A673 (cell line): ENCODE measurements around the gene PILRB.

Experiments
- EZH2 ChIP-seq: fragments of 200-600 bp; sonication (generic); IDR thresholded peaks from 2 replicates; pipeline ENCODE4 v1.6.1; 2017; ENCODE audit warnings: borderline replicate concordance, low read depth, mild to moderate bottlenecking, mixed read lengths, antibody characterized with exemption, low read length; ENCODE audit not compliant: poor library complexity, severe bottlenecking
- TF ChIP-seq, protein P1 (sequence below): fragments of 300-800, 200-600 bp; sonication (generic); conservative IDR thresholded peaks from 2 replicates; pipeline ENCODE4 v1.5.1; 2017; ENCODE audit warnings: low read depth, mild to moderate bottlenecking, antibody characterized with exemption, low read length, moderate library complexity, mixed read lengths

DNA sequence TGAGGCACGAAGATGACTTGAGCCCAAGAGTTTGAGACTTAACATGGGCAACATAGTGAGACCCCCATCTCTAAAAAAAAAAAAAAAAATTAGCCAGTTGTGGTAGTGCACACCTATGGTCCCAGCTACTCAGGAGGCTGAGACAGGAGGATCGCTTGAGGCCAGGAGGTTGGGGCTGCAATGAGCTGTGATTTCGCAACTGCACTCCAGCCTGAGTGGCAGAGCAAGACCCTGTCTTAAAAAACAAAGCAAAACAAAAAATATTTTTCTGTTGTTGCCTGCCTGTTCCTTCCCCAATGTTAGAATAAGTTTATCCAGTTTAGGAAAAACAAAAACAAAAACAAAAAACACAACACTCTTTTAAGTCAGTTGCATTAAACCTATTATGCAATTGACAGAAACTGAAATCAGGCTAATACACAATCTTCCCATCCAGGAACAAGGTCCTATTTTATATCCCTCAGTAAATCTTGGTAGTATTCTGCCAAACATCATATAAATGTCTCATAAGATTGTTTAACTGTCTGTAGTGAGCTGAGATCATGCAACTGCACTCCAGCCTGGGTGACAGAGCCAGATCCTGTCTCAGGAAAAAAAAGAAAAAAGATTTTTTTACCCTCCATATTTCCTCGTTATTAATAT is 20.3 kb downstream of the PILRB start:
- TF ChIP-seq, protein P1, sequence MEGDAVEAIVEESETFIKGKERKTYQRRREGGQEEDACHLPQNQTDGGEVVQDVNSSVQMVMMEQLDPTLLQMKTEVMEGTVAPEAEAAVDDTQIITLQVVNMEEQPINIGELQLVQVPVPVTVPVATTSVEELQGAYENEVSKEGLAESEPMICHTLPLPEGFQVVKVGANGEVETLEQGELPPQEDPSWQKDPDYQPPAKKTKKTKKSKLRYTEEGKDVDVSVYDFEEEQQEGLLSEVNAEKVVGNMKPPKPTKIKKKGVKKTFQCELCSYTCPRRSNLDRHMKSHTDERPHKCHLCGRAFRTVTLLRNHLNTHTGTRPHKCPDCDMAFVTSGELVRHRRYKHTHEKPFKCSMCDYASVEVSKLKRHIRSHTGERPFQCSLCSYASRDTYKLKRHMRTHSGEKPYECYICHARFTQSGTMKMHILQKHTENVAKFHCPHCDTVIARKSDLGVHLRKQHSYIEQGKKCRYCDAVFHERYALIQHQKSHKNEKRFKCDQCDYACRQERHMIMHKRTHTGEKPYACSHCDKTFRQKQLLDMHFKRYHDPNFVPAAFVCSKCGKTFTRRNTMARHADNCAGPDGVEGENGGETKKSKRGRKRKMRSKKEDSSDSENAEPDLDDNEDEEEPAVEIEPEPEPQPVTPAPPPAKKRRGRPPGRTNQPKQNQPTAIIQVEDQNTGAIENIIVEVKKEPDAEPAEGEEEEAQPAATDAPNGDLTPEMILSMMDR = no peak
- no peak for TF ChIP-seq EZH2
